GM21367 (cell line): ENCODE data around the gene ARAP3.
"Not testable (repeated sequence)": the region's sequence is repeated elsewhere in the genome, so short reads cannot be mapped to it uniquely, and the experiment has no call there.

Source experiments
- ATAC-seq: cut with Tn5 transposase; IDR thresholded peaks from one replicate; pipeline ENCODE4 v1.9.1; 2021; ENCODE audit not compliant: unreplicated experiment

The ARAP3 gene

DNA sequence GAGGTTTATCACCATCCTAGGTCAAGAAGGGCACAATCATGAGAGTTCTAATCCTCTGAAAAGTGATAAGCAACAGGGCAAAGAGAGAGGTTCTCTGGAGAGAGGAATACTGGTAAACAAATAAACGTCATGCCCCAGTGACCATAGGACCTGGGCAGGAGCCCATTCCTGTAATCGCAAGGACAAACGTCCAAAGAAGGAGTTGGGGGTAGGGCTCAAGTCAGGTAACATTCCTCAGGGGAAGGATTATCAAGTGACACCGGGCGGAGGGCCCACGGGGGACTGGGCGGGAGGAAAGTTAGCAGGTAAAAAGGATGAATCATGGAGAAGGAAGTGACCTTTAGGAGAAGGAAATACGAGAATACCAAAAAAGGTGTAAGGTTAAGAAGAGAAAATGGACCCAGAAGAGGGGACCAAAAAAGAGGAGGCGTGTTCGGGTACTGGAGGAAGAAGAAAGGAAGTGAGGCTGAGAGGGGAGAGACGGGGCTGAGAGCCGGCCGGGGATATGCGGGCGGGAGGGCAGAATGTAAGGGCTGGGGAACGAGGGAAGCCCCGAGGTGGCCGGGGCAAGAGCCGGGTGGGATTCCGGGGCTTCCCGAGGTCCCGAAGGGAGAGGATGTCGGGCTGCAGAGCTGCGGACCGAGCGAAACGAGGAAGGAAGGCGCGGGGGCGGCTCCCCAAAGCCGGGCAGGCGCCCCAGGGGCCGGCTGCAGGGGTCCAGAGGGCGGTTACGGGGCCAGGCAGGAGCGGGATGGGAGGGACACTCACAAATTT is 63.8 kb downstream of the ARAP3 start:
- peak; percentile 15 for ATAC-seq

DNA sequence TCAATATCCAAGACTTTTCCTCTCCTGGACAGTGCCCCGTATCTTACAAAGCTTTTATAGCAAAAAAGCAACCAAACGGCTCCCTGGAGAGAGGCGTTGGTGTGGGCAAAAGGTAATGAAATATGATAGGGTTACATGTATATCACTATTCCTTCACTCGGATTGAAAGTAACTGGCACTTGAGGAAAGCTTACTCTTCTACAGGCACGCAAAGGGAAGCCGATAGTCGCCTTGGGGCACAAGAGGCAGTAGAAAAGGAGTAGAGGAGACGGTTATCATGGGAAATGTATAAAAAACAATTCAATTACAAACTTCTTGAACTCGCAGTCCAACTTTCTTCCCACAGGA is 64.4 kb downstream of the ARAP3 start:
- ATAC-seq = no peak

DNA sequence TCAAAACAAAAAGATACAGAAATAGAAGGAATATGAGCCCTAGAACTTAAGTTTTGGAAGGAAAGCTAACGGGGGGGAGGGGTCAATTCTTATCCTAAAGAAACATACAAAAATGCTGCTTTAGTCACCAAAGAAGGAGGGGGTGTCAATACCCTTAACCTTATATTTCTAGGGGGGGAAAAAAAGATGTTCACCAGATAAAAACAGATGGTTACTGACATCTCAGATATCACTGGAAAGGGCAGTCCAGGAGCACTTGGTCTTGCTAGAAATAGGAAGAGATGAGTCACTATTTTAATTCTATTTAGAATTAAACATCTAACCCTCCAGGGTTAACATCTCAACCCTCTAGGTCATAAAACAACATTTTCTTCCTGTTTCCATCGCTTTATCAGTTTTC is 64.9 kb downstream of the ARAP3 start:
- no peak for ATAC-seq

DNA sequence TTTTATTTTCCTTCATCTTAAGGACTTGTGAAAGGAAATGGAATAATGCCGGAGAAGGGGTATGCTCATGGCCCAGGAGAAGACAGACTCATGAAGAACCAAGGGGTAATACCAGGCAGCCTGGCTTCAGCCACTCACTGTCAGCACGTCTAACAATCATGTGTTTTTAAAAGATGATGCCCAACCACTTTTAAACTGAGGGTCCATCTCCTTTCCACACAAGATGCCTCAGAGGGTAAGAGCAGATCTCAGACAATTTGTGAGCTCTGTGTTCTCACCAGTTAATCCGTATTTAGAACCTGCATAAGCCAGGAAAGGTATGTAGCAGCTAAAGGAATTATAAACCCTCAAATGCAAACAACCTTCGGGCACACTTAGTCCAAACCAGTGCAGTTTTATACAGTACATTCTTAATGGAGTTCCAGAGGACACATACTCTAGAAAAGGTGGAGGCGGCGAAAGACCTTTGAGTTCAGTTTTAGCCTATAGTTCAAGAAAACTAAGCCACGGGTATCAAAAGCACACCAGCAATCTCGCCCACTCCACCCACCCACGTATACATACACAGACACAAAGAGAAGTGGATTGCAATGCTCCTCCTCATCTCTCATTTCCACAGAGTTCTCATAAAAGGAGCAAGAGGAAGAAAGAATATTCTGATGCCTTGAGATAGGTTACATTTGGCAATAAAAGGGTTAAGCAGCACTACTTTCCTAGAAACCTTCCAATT is 65.9 kb downstream of the ARAP3 start:
- ATAC-seq = no peak

DNA sequence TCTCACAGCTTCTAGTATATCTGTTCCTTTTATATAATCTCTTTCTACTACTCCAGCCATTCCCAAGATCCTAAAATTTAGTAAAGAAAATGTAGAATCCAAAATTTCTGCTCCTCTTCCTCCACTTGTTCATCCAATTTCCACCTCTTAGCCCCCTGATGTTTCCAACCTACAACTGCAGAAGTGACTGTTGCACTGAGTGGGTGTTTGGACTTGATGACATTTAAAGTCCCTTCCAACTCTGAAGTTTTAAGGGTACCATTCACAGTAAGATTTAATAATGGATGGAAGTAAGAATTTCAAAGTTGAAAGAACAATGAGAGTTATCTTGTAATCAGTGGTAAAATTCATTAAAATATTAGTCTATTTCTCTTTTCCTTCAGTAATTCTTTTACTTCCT is 68.7 kb downstream of the ARAP3 start:
- ATAC-seq = no peak

DNA sequence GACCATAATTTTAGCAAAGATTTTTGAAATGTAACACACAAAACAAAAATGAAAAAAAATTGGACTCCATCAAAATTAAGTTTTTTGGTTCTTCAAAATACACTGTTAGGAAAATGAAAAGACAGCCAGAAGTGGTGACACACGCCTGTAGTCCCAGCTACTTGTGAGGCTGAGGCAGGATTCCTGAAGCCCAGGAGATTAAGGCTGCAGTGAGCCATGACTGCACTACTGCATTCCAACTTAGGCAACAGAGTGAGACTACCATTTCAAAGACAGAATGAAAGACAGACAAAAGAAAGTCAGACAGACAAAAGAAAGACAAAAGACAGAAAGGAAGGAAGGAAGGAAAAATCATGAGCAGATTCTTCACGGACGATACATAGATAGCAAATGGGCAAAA is 70.7 kb downstream of the ARAP3 start:
- ATAC-seq = no peak

DNA sequence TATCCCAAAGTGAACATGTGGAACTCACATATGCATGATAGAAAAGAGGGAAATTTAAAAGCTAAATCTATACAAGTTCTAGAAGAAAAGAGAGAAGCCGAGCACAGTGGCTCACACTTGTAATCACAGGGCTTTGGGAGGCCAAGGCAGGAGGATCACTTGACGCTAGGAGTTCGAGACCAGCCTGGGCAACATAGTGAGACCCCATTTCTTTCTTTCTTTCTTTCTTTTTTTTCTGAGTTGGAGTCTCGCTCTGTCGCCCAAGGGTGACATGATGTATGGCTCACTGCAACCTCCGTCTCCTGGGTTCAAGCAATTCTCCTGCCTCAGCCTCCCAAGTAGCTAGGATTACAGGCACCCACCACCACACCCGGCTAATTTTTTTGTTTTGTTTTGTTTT is 72.1 kb downstream of the ARAP3 start:
- not testable (repeated sequence) for ATAC-seq

DNA sequence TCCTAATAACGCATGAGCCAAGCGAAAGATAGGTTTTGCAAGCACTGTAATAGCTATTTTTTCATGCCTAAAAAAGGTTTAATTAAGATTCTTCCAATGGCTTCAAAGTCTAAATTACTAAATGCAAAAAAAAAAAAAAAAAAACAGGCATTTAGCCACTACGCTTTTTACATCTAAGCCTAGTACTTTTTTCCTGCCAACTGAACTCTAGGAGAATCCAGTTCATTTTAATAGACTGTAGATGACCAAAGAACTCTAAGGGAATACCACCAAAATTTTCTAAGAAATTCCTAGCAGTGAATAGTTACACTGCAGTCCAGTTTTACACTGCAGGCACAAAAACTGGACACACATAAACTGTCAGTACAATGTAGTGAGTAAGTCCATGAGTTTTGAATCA is 73.0 kb downstream of the ARAP3 start:
- ATAC-seq = no peak

DNA sequence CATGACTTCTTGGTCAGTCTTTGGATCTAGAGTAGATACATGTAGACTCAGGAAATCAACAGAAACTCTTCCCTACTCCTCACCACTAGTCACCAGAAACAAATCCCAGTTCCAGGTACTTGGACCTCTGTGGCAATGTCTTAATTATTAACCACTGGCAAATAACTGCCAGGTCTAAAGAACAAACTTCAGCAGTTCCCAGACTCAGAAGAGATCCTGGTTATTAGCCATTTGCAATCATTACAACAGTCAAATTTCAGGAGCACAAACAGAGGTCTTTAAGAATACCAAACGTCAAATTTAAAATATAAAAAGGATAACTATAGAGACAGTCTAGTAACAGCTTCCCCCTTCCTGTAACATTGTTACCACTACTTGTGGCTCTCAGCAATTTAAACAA is 73.5 kb downstream of the ARAP3 start:
- no peak for ATAC-seq

DNA sequence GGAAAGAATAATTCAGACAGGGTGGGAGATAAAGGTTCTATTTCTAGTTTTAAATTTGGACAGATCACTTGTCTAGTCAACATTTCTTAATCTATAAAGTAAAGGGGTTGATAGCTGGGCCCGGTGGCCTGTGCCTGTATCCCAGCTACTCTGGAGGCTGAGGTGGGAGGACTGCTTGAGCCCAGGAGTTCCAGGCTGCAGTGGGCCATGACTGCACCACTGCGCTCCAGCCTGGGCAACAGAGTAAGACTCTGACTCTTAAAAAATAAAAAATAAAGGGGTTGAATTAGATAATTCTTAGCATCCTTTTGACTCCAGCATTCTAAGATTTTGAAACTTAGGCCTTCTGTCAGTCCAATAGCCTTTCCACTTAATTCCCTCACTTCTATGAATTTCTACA is 74.0 kb downstream of the ARAP3 start:
- ATAC-seq = no peak

DNA sequence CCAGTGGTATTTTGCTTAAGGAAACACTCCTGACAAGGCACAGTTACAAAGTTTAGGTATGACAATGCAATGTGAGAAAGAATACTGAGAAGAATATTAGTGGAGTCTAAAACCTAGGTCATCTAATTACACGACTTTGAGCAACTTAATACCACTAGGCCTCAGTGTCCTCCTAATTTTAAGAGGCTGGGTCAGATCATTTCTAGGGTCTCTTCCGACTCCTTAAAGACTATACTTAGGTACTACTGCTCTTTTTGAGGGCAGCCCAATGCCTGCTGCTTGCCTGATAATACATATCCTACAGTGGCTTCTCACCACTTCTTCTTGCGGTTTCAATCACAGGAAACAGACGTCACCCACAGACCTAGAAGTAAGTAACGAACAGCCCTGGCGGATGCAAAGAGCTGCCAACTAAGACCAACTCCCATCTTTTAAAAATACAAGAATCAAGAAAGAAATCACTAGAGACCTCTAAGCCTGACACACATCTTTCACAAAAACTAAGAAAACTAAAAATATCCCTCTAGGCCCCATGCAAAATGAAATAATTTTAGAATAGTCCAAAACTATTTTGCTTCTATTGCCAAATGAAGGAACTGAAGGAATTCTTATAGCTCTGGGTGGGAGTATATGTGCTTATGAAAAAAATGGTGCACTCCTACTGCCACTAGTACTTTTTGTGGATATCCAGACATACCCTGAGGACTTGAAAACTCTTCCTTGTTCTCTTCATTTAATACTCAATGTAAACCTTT is 76.3 kb downstream of the ARAP3 start:
- peak; percentile 95 for ATAC-seq

DNA sequence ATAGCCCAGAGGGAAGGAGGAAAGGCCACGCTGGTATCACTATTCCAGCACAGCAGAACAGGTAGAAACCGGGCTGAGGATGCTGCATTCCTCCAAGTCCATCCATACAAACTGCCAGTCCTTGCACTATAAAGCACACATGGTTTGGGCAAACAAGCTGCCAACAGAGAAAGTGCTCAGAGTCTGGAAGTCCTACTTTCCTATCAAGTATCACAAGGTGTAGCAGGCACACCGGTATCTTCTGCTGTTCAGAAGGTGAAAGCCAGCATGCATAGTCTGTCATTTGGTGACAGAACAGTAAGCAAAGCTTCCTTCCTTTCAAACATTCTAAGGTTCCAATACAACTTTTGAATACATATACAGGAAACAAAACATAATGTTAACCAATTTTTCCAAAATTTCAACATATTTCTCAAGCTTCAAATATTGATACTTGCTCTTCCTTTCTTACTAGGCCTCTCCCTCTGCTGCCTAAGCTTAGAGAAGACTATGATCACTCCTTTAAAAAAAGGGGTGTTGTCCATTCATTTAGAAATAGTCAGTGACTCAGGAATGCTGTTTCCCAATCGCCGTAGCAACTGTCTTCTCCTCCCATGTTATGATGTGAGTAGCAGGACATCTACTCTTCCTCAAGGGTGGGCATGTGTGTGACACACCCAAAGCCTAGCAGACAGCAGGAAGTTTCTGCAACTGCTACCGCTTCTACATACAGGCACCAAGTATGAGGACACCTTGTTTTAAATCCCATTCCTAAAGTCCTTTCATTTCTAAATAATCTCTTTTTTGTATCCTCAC is 77.9 kb downstream of the ARAP3 start:
- no peak for ATAC-seq
